HT-29 (cell line): ENCODE results near the gene CDK2. TPM values are rescaled to one million over a fixed set of nuclear protein-coding genes. Genes with fewer than 3 reads are reported as not detected.
"Not testable (repeated sequence)": the region's sequence is repeated elsewhere in the genome, so short reads cannot be mapped to it uniquely, and the experiment has no call there.

Source experiments
- DNase-seq: peaks from one replicate; pipeline ENCODE4 v3.0.0-alpha.2; 2015; ENCODE audit warnings: low spot score
- total RNA-seq: library from RNA; depleted of rRNA; stranded (reverse); fragments of >200 nt; shearing (Covaris generic); gene quantifications from 2 replicates; pipeline ENCODE4 v1.2.3, GENCODE V29; 2014

The CDK2 gene
- total RNA-seq, 1 experiment from 2014 or later: 49.4 TPM

DNA sequence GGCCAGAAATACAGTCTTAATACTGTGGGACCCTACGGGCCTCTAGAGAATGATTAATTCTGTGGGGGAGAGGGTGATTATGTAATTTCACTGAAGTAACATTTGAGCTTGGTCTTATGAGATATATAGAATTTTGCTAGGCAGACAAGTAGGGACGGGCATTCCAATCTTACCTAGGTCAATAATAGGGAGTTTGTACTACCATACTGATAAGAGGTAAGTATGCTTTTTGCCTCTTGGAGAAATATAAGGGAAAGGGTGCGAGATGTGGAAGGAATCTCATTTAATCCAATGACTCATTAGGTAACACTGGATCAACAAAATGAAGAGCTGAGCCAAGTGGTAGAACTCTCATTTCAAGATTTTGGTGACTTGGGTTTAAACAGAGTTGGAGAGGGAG lies 12.4 kb downstream of the CDK2 start:
- no peak for DNase-seq

- peak; percentile 53 for DNase-seq
Measured at GRCh38 chr12:55981882-55982281, 15.3 kb downstream of the CDK2 start.

DNA sequence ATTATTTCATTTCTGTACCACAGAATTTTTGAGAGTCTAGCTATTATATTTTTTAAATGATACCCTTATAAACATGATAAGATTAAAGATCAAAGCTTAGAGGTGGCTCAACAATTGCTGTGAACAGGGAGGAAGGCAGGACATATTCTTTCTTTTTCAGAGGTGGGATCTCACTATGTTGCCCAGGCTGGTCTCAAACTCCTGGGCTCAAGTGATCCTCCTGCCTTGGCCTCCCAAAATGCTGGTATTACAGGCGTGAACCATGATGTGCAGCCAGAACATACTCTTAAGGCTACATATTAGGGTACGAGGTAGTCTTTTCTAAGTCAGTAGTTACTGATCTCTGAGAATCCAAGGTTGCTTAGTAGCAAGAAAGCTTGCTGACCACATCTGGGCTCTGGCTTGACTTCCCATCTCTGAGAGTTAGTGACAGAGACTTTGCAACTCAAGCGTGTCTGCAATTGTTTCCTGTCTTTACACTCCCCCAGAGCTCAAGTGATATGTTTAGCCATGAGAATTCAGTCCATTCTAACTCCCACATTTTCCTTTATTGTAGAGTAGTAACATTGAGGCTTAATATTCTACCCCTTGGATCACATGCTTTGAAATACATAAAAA lies 15.8 kb downstream of the CDK2 start:
- no peak for DNase-seq

GRCh38 chr12:55983232-55983842 lies 16.7 kb downstream of the CDK2 start:
- DNase-seq: no peak

- DNase-seq: no peak
Measured at GRCh38 chr12:55984861-55985260, 18.2 kb downstream of the CDK2 start.

- DNase-seq: no peak
Measured at GRCh38 chr12:55985341-55985740, 18.7 kb downstream of the CDK2 start.

DNA sequence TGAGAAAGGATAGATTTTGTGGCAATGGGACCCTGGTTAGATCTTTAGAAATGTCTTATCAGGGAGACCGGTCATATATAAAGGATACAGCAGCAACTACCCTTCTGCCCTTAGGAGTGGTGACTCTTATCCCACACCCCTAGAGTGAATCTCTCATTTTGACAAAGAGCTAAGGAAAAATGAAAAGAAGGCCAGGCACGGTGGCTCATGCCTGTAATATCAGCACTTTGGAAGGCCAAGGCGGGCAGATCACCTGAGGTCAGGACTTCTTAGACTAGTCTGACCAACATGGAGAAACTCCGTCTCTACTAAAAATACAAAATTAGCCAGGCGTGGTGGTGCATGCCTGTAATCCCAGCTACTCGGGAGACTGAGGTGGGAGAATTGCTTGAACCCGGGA lies 19.3 kb downstream of the CDK2 start:
- DNase-seq: not testable (repeated sequence)

GRCh38 chr12:55991110-55991509 lies 24.5 kb downstream of the CDK2 start:
- DNase-seq: no peak

- no peak for DNase-seq
Measured at GRCh38 chr12:55993230-55993853, 26.7 kb downstream of the CDK2 start.

DNA sequence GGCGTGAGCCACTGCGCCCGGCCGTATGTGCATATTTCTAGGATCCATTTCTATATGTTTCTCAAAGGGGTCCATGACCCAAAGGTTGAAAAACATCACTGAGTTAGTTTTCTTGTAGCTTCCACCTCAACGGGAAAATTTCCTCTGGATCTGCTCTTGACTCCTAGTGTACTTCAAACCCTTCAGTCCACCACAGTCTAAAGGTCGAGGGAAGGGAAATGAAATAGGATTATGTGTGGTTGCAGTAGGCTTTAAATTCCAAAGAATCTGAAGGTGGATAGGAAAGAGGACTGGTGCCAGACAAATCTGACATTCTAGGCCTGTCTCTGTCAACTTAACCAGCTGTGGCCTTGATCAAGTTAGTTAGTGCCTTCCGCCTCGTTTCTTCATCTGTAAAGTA lies 28.7 kb downstream of the CDK2 start:
- DNase-seq: no peak

GRCh38 chr12:55996201-55996714 lies 29.6 kb downstream of the CDK2 start:
- peak; percentile 82 for DNase-seq

DNA sequence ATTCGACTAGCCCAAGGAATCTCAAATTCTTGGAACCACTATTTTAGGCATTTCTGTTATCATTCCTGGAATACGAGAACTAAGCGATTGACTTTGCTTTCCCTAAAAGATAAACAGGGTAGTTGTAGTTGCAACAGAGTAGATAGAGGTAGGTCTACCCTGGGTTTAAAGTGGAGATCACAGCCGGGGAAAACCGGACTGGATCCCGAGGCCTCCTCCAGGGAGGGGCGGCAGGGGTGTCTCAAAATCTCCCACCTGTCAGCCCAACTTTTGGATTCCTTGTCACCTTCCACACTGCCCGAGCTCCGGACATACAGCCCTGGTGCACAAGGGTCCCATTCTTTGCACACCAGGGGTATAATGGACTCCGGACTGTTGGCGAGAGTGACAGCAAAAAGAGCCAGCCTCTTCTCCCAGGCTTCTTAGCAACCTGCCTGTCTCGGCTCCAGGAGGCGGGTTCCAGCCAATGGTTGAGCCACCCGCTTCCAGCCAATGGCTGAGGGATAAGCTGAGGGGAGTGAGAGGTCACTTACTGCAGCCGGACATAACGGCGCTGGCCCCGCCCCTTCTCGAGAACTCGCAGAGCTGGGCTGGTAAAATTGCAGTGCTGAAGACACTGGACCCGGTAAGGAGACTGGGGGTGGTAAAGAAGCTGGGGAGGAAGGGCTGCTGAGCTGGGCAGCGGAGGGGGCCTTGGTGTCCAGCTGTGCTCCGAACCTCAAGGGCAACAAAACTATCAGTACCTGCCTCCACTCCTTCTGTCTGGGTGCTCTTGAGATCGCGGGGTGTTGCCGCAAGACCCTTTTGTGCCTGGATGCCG lies 30.3 kb downstream of the CDK2 start, which contains the start of gene SUOX:
Gene SUOX, plus strand, starts transcription at position 562 of the 820 bp plus-strand sequence. CDS start 4,946 bp downstream, outside the sequence.
- DNase-seq: peak; percentile 97

DNA sequence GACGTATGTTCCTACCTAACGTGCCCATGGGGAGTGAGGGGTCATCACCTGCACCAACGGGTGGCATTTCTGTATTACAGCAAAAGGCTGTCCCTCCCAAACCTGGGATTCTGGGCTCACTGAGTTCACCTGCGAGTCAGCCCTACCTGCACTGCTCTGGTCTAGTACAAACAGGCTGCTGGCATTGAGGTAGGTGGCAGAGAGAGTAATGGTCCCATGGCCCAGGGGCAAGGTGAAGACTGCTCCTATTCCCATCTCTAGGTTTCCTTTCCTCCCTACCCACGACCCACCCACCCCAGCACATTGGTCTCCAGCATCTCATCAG lies 30.9 kb downstream of the CDK2 start:
- no peak for DNase-seq

- DNase-seq: not testable (repeated sequence)
Measured at GRCh38 chr12:55999522-55999921, 32.9 kb downstream of the CDK2 start.

- not testable (repeated sequence) for DNase-seq
Measured at GRCh38 chr12:55999999-56000540, 33.4 kb downstream of the CDK2 start.

DNA sequence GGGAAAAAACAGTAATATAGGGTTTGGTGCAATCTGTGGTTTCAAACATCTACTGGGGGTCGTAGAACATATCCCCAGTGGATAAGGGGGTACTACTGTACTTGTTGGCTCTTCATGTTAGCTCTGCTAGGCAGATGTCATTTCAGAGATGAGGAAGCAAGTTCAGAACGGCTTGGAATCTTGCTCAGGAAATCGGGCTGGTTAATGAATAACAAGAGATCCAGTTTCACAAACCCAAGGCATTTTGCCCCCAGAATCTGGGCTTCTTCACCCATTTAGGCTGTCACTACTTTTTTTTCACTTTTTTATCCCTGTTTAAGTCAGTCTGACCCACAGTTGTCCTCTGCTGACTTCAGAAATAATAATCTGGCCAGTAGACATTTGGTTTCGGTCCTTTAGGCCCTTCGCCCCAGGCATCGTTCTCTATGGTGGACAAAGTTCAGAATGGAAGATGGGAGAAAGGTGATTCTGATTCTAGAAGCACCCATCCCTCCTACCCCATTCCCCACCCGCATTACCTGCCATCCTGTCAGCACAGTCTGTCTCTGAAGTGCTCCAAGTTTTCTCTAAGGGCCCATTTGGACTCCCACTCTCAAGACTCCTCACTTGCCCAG lies 35.0 kb downstream of the CDK2 start:
- peak; percentile 39 for DNase-seq

GRCh38 chr12:56003376-56003775 lies 36.7 kb downstream of the CDK2 start:
- not testable (repeated sequence) for DNase-seq

GRCh38 chr12:56004211-56004610 lies 37.6 kb downstream of the CDK2 start:
- DNase-seq: no peak

GRCh38 chr12:56007564-56008559 lies 41.2 kb downstream of the CDK2 start:
- peak; percentile 36 for DNase-seq

- no peak for DNase-seq
Measured at GRCh38 chr12:56010111-56010570, 43.5 kb downstream of the CDK2 start.
